Measurements from ENCODE around the gene MYO1D.
"Not testable (repeated sequence)": the region's sequence is repeated elsewhere in the genome, so short reads cannot be mapped to it uniquely, and the experiment has no call there.

MYO1D gene

DNA sequence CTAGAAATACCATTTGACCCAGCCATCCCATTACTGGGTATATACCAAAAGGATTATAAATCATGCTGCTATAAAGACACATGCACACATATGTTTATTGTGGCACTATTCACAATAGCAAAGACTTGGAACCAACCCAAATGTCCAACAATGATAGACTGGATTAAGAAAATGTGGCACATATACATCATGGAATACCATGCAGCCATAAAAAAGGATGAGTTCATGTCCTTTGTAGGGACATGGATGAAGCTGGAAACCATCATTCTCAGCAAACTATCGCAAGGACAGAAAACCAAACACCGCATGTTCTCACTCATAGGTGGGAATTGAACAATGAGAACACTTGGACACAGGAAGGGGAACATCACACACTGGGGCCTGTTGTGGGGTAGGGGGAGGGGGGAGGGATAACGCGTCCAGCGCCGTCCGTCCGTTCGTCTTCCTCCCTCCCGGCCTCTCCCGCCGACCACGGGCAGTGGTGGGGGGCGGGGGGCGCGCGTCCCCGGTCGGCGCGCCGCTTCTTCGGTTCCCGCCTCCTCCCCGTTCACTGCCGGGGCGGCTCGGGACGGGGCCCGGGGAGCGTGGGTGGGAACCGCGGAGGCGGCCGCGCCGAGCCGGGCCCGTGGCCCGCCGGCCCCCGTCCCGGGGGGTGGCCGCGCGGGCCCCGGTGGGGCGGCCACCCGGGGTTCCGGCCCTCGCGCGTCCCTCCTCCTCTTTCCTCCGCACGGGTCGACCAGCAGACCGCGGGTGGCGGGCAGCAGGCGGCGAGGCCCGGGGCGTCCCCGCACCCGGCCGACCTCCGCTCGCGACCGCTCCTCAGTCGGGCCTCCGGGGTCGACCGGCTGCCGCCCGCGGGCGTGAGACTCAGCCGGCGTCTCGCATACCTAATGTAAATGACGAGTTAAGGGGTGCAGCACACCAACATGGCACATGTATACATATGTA lies 54.7 kb downstream of the MYO1D start:
- in situ Hi-C loops (cut with HindIII; ENCODE audit: low sequenced_read_pairs): not testable (repeated sequence)

DNA sequence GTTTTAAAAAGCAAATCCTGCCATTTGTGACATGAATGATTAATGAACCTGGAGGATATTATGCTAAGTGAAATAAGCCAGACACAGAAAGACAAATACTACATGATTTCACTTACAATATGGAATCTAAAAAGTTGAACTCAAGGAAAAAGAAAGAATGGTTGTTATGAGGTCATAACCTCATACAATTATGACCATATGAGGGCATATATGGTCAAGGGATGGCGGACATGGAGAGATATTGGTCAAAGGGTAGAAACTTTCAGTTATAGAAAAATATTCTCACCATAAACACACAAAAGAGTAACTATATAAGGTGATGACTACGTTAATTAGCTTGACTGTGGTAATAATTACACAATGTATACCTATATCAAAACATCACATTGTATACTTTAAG lies 56.5 kb downstream of the MYO1D start:
- in situ Hi-C loops (cut with HindIII; ENCODE audit: low sequenced_read_pairs): no loop called here

DNA sequence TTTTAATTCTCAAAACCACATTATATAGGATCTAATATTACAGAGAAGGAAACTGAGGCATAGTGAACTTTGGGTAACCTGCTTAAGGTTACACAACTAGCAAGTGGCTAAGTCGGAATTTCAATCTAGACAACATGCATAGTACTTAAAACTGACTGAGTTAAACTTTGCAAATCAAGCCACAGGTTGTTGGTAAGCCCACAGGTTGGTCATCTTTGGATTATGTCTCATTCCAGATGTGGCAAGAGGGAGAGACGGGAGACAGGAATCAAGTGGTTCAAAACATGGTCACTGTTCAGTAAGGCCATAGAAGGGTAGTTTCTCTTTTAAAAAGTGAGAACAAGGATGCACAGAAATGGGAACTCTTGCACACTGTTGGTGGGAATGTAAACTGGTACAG lies 57.1 kb downstream of the MYO1D start:
- in situ Hi-C loops (cut with HindIII; ENCODE audit: low sequenced_read_pairs): no loop called here

DNA sequence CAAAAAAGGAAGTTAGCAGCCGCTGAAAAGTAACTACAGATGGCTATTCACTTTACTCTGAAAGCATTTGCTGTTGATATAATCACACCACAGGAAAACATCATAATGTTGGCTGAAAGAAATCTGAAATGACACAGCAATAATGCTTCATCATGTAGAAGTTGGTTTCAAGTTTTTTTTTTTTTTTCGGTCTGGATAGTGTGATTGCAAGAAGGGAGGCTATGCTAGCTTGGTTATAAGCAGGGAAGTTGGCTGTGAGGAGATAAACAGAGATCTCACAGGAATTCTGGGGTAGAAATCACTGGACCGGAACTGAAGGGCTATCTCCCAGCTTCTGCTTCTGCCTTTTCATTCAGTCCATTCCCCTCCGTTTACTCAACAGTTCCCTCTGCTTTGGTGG lies 57.9 kb downstream of the MYO1D start:
- in situ Hi-C loops (cut with HindIII; ENCODE audit: low sequenced_read_pairs): no loop called here

DNA sequence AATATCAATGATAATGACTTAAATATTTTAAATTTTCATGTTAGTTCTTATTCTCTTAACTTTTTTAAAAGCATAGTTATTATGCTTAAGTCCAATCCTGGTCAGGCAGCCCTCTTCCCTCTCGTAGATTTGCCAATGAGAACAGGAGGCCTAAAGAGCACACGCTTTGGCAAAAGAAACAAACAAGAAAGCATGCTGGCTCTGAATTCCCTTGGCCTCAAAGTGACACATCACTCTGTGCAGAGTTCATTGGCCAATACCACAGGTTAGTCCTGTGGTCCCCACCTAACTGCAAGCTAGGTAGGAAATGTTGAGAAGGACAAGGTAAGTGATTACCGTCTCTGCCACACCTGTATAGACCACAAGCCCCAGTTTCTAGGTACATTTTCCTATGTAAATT lies 61.5 kb downstream of the MYO1D start:
- in situ Hi-C loops (cut with HindIII; ENCODE audit: low sequenced_read_pairs): no loop called here

DNA sequence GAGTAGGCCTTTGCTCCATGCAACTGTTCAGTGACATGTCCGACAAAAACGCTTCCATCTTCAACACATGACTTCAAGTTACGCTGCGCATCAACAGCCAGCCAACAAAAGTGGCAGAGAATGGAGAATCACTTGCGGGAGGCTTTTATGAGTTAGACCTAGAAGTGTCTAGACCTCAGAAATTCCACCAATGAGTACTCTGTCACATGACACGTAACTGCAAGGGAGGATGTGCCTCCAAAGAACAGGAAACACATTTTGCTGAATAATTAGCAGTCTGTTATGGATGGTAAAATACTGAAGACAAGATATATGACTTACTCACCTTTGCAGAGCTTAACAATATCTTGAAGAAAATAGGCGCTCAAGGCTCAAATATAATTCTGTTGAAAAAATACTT lies 62.1 kb downstream of the MYO1D start:
- in situ Hi-C loops (cut with HindIII; ENCODE audit: low sequenced_read_pairs): no loop called here

DNA sequence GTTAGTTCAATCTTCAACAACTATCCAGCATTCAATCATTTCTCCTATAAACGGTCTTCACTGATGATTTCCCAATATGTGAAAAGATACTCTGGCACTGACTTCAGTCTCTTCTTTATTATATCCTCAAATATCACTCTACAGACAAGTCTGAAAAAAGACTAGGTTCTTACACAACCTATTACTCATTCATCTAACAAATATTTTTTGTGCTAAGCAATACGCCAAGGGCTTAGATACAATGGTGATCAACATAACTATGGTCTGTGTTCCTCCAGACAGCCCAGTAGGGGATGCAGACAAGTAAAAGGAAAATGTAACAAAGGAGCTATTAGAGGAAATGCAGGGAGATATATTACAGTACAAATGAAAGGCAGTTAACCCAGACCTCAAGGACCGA lies 63.9 kb downstream of the MYO1D start:
- in situ Hi-C loops (cut with HindIII; ENCODE audit: low sequenced_read_pairs): no loop called here

DNA sequence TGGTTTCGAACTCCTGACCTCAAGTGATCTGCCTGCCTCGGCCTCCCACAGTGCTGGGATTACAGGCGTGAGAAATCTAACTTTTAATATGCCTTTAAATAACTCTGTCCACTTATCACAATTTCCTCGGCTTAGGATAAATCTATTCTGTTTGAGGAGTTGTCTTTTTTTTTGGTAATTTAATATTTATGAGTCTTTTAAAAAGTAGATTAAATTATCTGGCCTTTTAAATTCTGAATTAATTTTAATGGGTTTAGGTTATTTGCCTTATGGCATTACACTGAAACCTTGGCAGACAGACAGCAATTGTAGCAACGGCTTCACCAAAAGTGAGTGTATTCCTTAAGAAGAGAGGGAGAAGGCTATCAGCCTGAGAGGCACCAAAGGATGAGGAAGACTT lies 66.2 kb downstream of the MYO1D start:
- in situ Hi-C loops (cut with HindIII; ENCODE audit: low sequenced_read_pairs): no loop called here

DNA sequence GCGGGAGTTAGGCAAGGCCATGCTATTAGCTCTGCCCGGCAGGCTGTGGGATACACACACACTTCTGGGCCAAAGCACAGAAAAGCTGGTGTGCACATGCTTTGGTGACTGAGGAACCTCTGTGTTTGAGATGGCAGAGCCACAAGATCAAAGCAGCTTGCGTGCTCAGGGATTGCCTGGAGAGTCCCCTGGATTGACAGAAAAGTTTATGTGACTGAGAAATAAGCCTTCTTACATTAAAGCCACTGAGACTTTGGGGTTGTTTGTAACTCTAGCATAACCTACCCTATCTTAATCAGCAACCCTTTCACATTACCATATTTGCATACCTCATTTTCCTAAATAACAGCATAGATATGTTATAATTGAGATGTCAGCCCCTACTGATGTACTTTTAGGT lies 69.3 kb downstream of the MYO1D start:
- in situ Hi-C loops (cut with HindIII; ENCODE audit: low sequenced_read_pairs): no loop called here

DNA sequence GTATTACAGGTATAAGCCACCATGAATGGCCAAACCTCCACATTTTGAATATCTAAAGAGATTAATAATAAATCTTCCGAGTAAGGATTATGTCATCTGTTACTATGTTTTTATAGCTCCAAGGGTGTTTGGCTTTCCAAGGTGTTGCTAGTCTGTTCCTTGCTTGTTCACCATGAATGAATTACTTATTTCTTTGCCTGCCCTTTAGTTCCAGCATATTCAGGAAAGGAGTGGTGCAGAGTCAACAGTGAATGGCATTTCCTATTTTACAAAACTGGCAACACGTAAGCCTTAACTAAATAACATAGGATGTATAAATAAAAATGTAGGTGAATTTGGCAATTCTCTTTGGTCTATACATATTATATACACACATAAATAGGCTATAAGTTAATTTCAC lies 70.3 kb downstream of the MYO1D start:
- in situ Hi-C loops (cut with HindIII; ENCODE audit: low sequenced_read_pairs): no loop called here

DNA sequence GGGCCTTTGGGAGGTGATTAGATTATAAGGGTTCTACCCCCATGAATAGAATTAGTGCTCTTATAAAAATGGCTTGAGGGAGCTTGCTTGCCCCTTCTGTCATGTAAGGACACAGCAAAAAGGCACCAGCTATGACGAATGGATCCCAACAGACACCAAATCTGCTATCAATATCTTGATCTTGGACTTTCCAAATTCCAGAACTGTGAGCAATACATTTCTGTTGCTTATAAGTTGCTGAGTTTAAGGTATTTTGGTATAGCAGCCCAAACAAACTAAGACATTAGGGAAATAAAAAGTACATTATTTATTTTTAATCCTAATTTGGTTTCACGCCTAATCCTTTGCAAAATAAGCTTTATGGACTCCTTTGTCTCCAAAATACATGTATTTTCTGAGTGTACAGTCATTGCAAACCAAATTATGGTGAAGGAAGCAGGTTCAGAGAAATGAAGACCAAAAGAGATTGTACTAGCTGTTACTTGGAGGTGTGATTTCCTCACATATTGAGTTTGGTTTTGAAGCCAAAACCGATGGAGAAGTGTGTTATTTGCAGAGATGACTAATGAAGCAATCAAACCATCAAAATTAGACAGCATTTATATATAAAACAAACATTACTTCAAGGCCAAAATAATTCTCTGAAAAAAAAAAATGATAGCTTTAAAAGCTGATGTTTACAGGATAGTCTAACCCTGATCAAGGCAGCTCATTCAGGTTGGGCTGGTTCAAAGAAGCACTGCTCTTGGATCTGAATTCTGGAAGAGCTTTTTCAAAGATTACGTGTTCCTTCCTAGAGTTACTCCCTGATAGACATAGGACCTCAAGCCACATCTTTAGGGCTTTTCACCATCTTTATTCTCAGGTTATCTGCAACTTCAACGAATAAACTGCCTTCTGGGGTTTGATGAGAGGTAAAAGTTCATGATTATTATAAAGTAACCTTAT lies 71.6 kb downstream of the MYO1D start:
- in situ Hi-C loops (cut with HindIII; ENCODE audit: low sequenced_read_pairs): no loop called here

DNA sequence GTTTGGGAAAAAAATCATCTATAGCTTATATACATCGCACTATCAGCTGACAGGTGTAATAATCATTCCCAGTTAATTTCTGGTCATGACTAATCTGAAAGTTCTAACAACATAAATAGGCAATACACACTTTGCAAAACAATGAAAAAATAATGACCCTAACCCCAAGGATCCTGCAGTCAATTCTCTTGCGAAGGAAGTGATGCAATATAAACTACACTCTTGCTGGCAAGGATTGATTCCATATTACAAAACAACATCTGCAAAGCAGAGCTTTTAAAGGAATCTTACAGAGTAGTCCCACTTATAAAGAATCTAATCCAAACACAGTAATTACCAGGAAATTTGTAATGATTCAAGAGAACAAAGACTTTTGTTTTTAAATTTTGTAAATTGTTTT lies 73.4 kb downstream of the MYO1D start:
- in situ Hi-C loops (cut with HindIII; ENCODE audit: low sequenced_read_pairs): no loop called here

DNA sequence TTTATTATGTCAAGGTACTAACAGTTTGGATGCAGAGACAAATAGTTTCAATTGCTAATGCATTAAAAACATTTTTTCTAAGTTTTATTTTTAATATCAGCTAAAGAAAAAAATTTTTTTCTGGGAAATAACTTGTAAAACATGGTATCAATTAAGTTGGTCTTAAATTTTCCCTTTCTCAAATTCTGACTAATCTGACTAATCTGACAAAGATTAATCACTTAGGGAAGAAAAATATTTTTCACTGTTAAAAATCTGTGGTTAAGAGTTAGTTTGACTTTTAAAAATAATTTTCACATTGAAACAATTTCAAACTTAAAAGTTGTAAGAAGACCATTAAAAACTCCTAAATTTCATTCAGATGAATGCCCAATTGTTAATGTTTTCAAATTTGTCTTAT lies 74.6 kb downstream of the MYO1D start:
- in situ Hi-C loops (cut with HindIII; ENCODE audit: low sequenced_read_pairs): no loop called here

DNA sequence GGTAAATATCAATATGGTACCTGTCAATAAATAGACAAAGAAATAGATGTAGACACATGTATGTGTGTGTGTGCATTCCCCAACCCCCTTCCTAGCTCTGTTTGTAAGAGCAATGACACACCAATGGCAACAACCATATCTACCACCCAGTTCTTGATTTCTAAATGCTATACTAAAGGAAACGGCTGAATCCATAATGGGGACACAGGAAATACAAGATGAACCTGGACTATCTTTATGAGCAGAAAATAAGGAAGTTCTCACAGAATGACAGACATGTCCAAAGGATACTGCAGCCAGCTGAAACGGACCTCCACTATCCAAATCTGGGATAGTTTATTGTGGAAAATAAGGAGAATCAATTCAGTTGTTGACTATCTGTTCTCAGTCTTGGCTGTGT lies 75.3 kb downstream of the MYO1D start:
- in situ Hi-C loops (cut with HindIII; ENCODE audit: low sequenced_read_pairs): no loop called here

DNA sequence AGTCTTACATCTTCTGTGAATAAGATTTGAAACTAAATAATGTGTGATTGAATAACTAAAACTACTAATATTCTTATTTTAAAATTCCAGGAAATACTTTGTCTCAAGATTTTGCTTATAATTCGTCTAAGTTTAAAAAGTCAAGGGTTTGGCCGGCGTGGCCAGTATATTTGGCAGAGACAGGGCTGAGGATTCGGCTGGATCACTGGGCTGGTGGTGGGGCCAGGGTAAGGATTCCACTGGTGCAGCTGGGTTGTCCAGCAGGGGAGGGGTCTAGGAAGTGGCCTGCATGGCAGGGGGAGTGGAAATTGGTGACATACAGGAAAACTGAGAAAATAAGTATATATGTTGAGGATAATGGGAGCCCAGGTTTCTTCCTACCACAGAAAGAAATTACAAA lies 75.7 kb downstream of the MYO1D start:
- in situ Hi-C loops (cut with HindIII; ENCODE audit: low sequenced_read_pairs): no loop called here

DNA sequence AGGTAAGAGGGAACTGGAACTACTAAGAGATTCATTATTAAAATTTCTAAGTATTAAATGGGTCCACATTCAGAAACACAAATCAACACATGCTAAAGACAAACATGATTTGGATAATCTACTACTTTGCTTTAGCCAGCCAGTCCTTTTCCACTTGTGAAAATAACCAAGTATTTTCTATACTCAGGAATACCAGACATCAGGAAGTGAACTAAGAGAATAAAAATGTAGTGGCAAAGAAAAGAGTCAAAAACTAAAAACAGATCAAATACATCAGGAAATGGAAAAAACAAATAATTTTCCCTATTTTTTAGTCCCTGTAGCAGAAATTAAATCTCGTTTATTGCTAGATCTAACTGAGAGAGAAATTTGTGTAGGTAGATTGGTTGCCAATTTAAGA lies 78.0 kb downstream of the MYO1D start:
- in situ Hi-C loops (cut with HindIII; ENCODE audit: low sequenced_read_pairs): loop anchor here (10.0 kb wide), 1 partner anchor 76 kb away; the partner anchor contains the start of gene MYO1D

DNA sequence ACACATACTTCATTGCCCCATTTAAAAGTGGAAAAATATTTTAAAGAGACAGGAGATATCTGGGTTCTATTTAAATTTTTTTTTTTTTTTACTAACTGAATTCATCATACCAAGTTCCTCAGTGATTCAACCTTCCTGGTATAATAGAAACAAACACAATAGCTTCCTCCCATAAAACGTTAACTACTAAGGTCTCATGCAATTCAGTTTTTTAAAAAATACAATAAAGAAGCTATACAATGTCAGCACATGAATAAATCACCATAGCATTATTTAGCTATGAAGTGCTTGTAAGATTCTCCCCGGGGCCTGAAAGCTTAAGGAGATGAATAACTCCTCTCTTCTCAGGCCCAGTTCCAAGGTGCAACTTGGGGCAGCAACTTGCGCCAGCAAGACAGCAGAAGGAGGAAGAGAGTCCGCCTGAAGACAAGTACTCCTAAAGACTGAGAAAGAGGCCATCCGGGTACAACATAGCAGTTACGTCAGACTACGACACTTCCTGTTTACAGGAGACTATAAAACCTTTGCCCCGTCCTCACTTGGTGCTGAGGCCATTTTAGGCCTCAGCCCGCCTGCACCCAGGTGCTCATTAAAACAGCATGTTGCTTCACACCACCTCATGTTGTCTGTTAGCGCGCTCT lies 81.5 kb downstream of the MYO1D start:
- in situ Hi-C loops (cut with HindIII; ENCODE audit: low sequenced_read_pairs): loop anchor here (10.0 kb wide), 1 partner anchor 79 kb away; the partner anchor contains the start of gene MYO1D

DNA sequence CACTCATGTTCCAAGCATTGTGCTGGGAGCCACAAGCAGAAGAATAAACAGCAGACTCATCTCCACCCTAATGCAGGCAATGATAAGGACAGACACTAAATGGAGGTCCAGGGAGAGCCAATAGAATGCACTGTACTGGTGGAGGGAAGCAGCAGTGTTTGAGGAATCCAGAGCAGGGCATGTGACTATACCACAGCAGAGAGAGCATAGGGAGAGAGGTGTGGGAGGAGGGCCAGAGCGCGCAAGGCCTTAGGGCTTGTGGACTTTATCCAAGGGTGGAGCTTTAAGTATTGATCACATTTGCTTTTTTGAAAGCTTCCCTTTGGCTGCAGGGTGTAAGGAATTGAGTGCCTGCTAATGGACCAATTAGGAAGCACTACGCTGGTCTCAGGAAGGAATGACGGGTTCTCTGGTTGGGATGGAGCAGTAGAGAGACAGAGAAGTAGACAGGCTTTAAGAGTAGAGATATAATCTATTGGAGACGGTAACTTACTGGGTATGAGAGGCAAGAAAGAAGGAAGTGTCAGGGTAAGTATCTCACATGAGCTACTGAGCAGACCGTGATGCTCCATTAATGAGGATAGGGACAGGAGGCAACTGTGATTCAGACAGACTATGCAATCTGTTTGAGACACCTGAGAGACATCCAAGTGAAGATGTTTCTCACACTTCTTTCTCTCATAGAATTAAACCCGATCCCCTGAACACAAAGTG lies 82.2 kb downstream of the MYO1D start:
- in situ Hi-C loops (cut with HindIII; ENCODE audit: low sequenced_read_pairs): loop anchor here (10.0 kb wide), 1 partner anchor 80 kb away; the partner anchor contains the start of gene MYO1D

DNA sequence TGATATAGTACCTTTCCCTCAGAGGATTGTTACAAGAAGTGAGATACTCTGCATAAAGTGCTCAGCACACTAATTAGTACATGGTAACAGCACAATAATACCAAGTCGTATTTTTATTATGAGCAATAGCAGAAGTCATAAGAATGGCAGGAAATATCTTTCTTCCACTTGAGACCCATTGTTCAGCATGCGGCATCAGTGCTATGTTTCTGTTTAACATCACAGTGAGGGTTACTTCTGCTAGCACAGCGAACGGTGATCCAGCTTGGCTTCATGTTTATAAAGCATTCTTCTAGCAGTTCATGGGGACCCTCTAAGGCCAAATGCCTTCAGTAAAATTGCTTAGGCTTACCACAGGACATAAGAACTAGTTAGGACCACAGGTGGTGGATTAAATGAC lies 83.1 kb downstream of the MYO1D start:
- in situ Hi-C loops (cut with HindIII; ENCODE audit: low sequenced_read_pairs): loop anchor here (10.0 kb wide), 1 partner anchor 81 kb away; the partner anchor contains the start of gene MYO1D

DNA sequence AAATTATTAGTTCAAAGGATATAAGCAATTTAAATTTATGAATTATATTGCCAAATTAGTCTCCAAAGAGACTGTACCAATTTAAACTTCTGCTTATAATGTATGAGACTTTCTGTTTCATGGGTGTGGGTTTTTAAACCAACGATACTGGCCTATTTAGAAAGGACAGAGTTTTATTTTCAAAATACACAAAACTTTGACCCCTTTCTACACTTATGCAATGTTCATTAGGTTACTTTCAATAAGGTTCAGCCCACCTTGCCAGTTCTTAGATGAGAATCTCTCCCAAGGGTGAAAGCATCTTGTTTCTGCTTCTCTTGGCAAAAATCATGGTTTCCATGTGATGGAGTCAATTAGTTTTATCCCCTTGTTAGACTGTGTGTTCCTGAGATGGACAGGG lies 84.7 kb downstream of the MYO1D start:
- in situ Hi-C loops (cut with HindIII; ENCODE audit: low sequenced_read_pairs): loop anchor here (10.0 kb wide), 1 partner anchor 83 kb away; the partner anchor contains the start of gene MYO1D
